ENCODE data around the gene POFUT2.

POFUT2 gene

GRCh38 chr21:45263534-45263933, 24.2 kb downstream of the POFUT2 start:
- TF ChIP-seq CREB1 (IDR thresholded peaks at IDR 0.05; ENCODE audit: low read depth), result no peak
- TF ChIP-seq NFIC (IDR thresholded peaks at IDR 0.05), result no peak
- TF ChIP-seq MAX (IDR thresholded peaks at IDR 0.05), result no peak
- no peak for TF ChIP-seq CEBPB (IDR thresholded peaks at IDR 0.05)
- no peak for TF ChIP-seq RAD21 (IDR thresholded peaks at IDR 0.05; ENCODE audit: low read depth)
- no peak for TF ChIP-seq TAF1 (IDR thresholded peaks at IDR 0.05; ENCODE audit: low read depth)
- TF ChIP-seq YY1 (IDR thresholded peaks at IDR 0.05; ENCODE audit: low read depth), result no peak
- no peak for TF ChIP-seq USF1 (IDR thresholded peaks at IDR 0.05)
- no peak for TF ChIP-seq ZBTB7A (IDR thresholded peaks at IDR 0.05; ENCODE audit: low read depth)
- TF ChIP-seq TEAD4 (IDR thresholded peaks at IDR 0.05), result no peak
- no peak for TF ChIP-seq REST (IDR thresholded peaks at IDR 0.05; ENCODE audit: low read depth)
- TF ChIP-seq EP300 (IDR thresholded peaks at IDR 0.05; ENCODE audit: borderline replicate concordance), result no peak
- no peak for TF ChIP-seq FOXM1 (IDR thresholded peaks at IDR 0.05; ENCODE audit: borderline replicate concordance, low read depth)
- TF ChIP-seq TCF12 (IDR thresholded peaks at IDR 0.05; ENCODE audit: low read depth), result no peak
- no peak for TF ChIP-seq EGR1 (IDR thresholded peaks at IDR 0.05)

GRCh38 chr21:45262616-45263015, 25.1 kb downstream of the POFUT2 start:
- TF ChIP-seq FOXM1 (IDR thresholded peaks at IDR 0.05; ENCODE audit: borderline replicate concordance, low read depth) (no peak), YY1 (IDR thresholded peaks at IDR 0.05; ENCODE audit: low read depth) (no peak), NFIC (IDR thresholded peaks at IDR 0.05) (no peak), TEAD4 (IDR thresholded peaks at IDR 0.05) (no peak), TCF12 (IDR thresholded peaks at IDR 0.05; ENCODE audit: low read depth) (no peak), CEBPB (IDR thresholded peaks at IDR 0.05) (no peak), CREB1 (IDR thresholded peaks at IDR 0.05; ENCODE audit: low read depth) (no peak), RAD21 (IDR thresholded peaks at IDR 0.05; ENCODE audit: low read depth) (no peak), USF1 (IDR thresholded peaks at IDR 0.05) (no peak), EGR1 (IDR thresholded peaks at IDR 0.05) (no peak), MAX (IDR thresholded peaks at IDR 0.05) (no peak)

GRCh38 chr21:45262041-45262581, 25.6 kb downstream of the POFUT2 start:
- TF ChIP-seq CEBPB (IDR thresholded peaks at IDR 0.05) (no peak), MAX (IDR thresholded peaks at IDR 0.05) (no peak), YY1 (IDR thresholded peaks at IDR 0.05; ENCODE audit: low read depth) (no peak), CREB1 (IDR thresholded peaks at IDR 0.05; ENCODE audit: low read depth) (no peak), REST (IDR thresholded peaks at IDR 0.05; ENCODE audit: low read depth) (no peak)

GRCh38 chr21:45261093-45261492, 26.6 kb downstream of the POFUT2 start:
- TF ChIP-seq MAX (IDR thresholded peaks at IDR 0.05) (no peak), CREB1 (IDR thresholded peaks at IDR 0.05; ENCODE audit: low read depth) (no peak), TEAD4 (IDR thresholded peaks at IDR 0.05) (no peak), RAD21 (IDR thresholded peaks at IDR 0.05; ENCODE audit: low read depth) (no peak), TAF1 (IDR thresholded peaks at IDR 0.05; ENCODE audit: low read depth) (no peak), ZBTB7A (IDR thresholded peaks at IDR 0.05; ENCODE audit: low read depth) (no peak)

- TF ChIP-seq TEAD4 (IDR thresholded peaks at IDR 0.05), result no peak
- TF ChIP-seq TAF1 (IDR thresholded peaks at IDR 0.05; ENCODE audit: low read depth), result no peak
- no peak for TF ChIP-seq FOXM1 (IDR thresholded peaks at IDR 0.05; ENCODE audit: borderline replicate concordance, low read depth)
- no peak for TF ChIP-seq ZBTB7A (IDR thresholded peaks at IDR 0.05; ENCODE audit: low read depth)
- no peak for TF ChIP-seq NFIC (IDR thresholded peaks at IDR 0.05)
- TF ChIP-seq CREB1 (IDR thresholded peaks at IDR 0.05; ENCODE audit: low read depth), result no peak
- no peak for TF ChIP-seq EP300 (IDR thresholded peaks at IDR 0.05; ENCODE audit: borderline replicate concordance)
Measured at GRCh38 chr21:45260191-45260825, 27.4 kb downstream of the POFUT2 start.

Measured in Ishikawa (cell line).